Neural crest cell (in vitro differentiated cells): ENCODE results near the gene IMPA2. TPM values are rescaled to one million over a fixed set of nuclear protein-coding genes. Genes with fewer than 3 reads are reported as not detected.

Experiments
- DNase-seq: peaks from one replicate; pipeline ENCODE4 v3.0.0; 2021; ENCODE audit warnings: low read depth, mixed read lengths, low spot score
- H3K27ac Mint-ChIP-seq: one replicate; pipeline ENCODE4 v1.8.0; 2021; ENCODE audit warnings: mild to moderate bottlenecking, mixed read lengths; ENCODE audit not compliant: unreplicated experiment
- H3K27me3 Mint-ChIP-seq: 2 replicates; pipeline ENCODE4 v1.8.0; 2021; ENCODE audit warnings: low read depth, mild to moderate bottlenecking, mixed read lengths
- H3K36me3 Mint-ChIP-seq: 2 replicates; pipeline ENCODE4 v1.8.0; 2021; ENCODE audit warnings: low read depth, mild to moderate bottlenecking, mixed read lengths
- H3K4me1 Mint-ChIP-seq: 2 replicates; pipeline ENCODE4 v1.8.0; 2021; ENCODE audit warnings: mixed read lengths
- H3K4me3 Mint-ChIP-seq: one replicate; pipeline ENCODE4 v1.8.0; 2021; ENCODE audit warnings: mild to moderate bottlenecking, mixed read lengths
- H3K9me3 Mint-ChIP-seq: 2 replicates; pipeline ENCODE4 v1.8.0; 2021; ENCODE audit warnings: mixed read lengths
- CTCF ChIP-seq: fragments of 200-600 bp; sonication (generic); conservative IDR thresholded peaks from 2 replicates; pipeline ENCODE4 v1.5.0; 2021; ENCODE audit warnings: antibody characterized with exemption, mild to moderate bottlenecking
- total RNA-seq: library from RNA; stranded (reverse); gene quantifications from 2 replicates; pipeline ENCODE4 v1.2.1, GENCODE V29; 2021

IMPA2 gene
- total RNA-seq, 1 donor from 2014 or later: 51.3 TPM

GRCh38 chr18:12044591-12044990 is 63.3 kb downstream of the IMPA2 start:
- Mint-ChIP-seq H3K4me1 (no peaks in the 10 kb centered on the region), H3K27ac (no peak overlapping the region), H3K36me3 (no peaks in the 10 kb centered on the region), H3K9me3 (no peaks in the 10 kb centered on the region), H3K4me3 (no peak overlapping the region), H3K27me3 (peaks cover 18% of the 10 kb centered on the region)
- TF ChIP-seq CTCF: no peak
- no peak for DNase-seq

GRCh38 chr18:12046046-12046750 is 64.9 kb downstream of the IMPA2 start:
- no peaks in the 10 kb centered on the region for H3K9me3 Mint-ChIP-seq
- H3K27me3 Mint-ChIP-seq: peaks cover 2% of the 10 kb centered on the region
- no peak overlapping the region for H3K27ac Mint-ChIP-seq
- no peaks in the 10 kb centered on the region for H3K36me3 Mint-ChIP-seq
- no peak for TF ChIP-seq CTCF
- no peak for DNase-seq
- no peak overlapping the region for H3K4me3 Mint-ChIP-seq
- no peaks in the 10 kb centered on the region for H3K4me1 Mint-ChIP-seq

- no peak overlapping the region for H3K27ac Mint-ChIP-seq
- no peak for TF ChIP-seq CTCF
- no peak overlapping the region for H3K4me3 Mint-ChIP-seq
- H3K4me1 Mint-ChIP-seq: no peaks in the 10 kb centered on the region
- no peaks in the 10 kb centered on the region for H3K36me3 Mint-ChIP-seq
- H3K9me3 Mint-ChIP-seq: no peaks in the 10 kb centered on the region
- H3K27me3 Mint-ChIP-seq: no peaks in the 10 kb centered on the region
- DNase-seq: no peak
Measured at GRCh38 chr18:12046751-12047335, 65.5 kb downstream of the IMPA2 start.

GRCh38 chr18:12048010-12048826 is 66.9 kb downstream of the IMPA2 start:
- H3K27me3 Mint-ChIP-seq: no peaks in the 10 kb centered on the region
- no peak for TF ChIP-seq CTCF
- no peaks in the 10 kb centered on the region for H3K4me1 Mint-ChIP-seq
- no peak overlapping the region for H3K27ac Mint-ChIP-seq
- no peak for DNase-seq
- H3K9me3 Mint-ChIP-seq: no peaks in the 10 kb centered on the region
- H3K4me3 Mint-ChIP-seq: no peak overlapping the region
- no peaks in the 10 kb centered on the region for H3K36me3 Mint-ChIP-seq

GRCh38 chr18:12048827-12049175 is 67.5 kb downstream of the IMPA2 start:
- no peaks in the 10 kb centered on the region for H3K4me1 Mint-ChIP-seq
- H3K9me3 Mint-ChIP-seq: no peaks in the 10 kb centered on the region
- no peak for DNase-seq
- H3K27ac Mint-ChIP-seq: no peak overlapping the region
- H3K36me3 Mint-ChIP-seq: no peaks in the 10 kb centered on the region
- H3K27me3 Mint-ChIP-seq: no peaks in the 10 kb centered on the region
- TF ChIP-seq CTCF: no peak
- H3K4me3 Mint-ChIP-seq: no peak overlapping the region
